Hepatocyte (in vitro differentiated cells): Measurements from ENCODE around the gene ATXN10. TPM values are rescaled to one million over a fixed set of nuclear protein-coding genes. Genes with fewer than 3 reads are reported as not detected.
A peak's percentile ranks its signal among the peaks of the same experiment; 100 is the strongest.

Experiments
- DNase-seq: peaks from one replicate; pipeline ENCODE4 v3.0.0-alpha.2; 2016; ENCODE audit warnings: low spot score
- H2AFZ ChIP-seq: fragments of 200-600 bp; sonication (generic); 2 replicates; pipeline ENCODE4 v1.6.0; 2016; ENCODE audit warnings: antibody characterized with exemption, mild to moderate bottlenecking
- H3K27ac ChIP-seq: fragments of 200-600 bp; sonication (generic); 2 replicates; pipeline ENCODE4 v1.5.1; 2016; ENCODE audit warnings: mild to moderate bottlenecking
- H3K27me3 ChIP-seq: fragments of 200-600 bp; sonication (generic); 2 replicates; pipeline ENCODE4 v1.6.1; 2016
- H3K36me3 ChIP-seq: fragments of 200-600 bp; sonication (generic); replicated peaks from 2 replicates; pipeline ENCODE4 v1.5.1; 2016; ENCODE audit warnings: low read depth; ENCODE audit not compliant: insufficient read depth
- H3K4me1 ChIP-seq: fragments of 200-600 bp; sonication (generic); 2 replicates; pipeline ENCODE4 v1.5.1; 2016; ENCODE audit warnings: mild to moderate bottlenecking, moderate library complexity; ENCODE audit not compliant: insufficient read depth
- H3K4me2 ChIP-seq: fragments of 200-600 bp; sonication (generic); 2 replicates; pipeline ENCODE4 v1.6.0; 2016
- H3K4me3 ChIP-seq: fragments of 200-600 bp; sonication (generic); 2 replicates; pipeline ENCODE4 v1.5.1; 2016; ENCODE audit warnings: mild to moderate bottlenecking
- H3K79me2 ChIP-seq: fragments of 200-600 bp; sonication (generic); 2 replicates; pipeline ENCODE4 v1.6.0; 2017; ENCODE audit warnings: mild to moderate bottlenecking
- H3K9me2 ChIP-seq: fragments of 200-600 bp; sonication (generic); replicated peaks from 2 replicates; pipeline ENCODE4 v1.6.0; 2017; ENCODE audit warnings: mild to moderate bottlenecking; ENCODE audit not compliant: insufficient read depth
- H3K9me3 ChIP-seq: fragments of 200-600 bp; sonication (generic); 2 replicates; pipeline ENCODE4 v1.5.1; 2016; ENCODE audit warnings: low read depth, mild to moderate bottlenecking
- H4K20me1 ChIP-seq: fragments of 200-600 bp; sonication (generic); 2 replicates; pipeline ENCODE4 v1.6.0; 2016; ENCODE audit warnings: mild to moderate bottlenecking; ENCODE audit not compliant: insufficient read depth, poor library complexity, severe bottlenecking
- EZH2 ChIP-seq: fragments of 200-600 bp; sonication (generic); IDR thresholded peaks from 2 replicates; pipeline ENCODE4 v1.6.1; 2016; ENCODE audit warnings: antibody characterized with exemption, mild to moderate bottlenecking, borderline replicate concordance
- EZH2phosphoT487 ChIP-seq: fragments of 200-600 bp; sonication (generic); IDR thresholded peaks from one replicate; pipeline ENCODE4 v1.6.1; 2018; ENCODE audit warnings: antibody characterized with exemption, mild to moderate bottlenecking, low read depth, moderate library complexity; ENCODE audit not compliant: unreplicated experiment, severe bottlenecking
- WGBS: methylation state at CpG from one replicate; pipeline ENCODE4 v1.1.6; 2016; ENCODE audit warnings: low lambda C conversion rate; ENCODE audit errors: missing lambda C conversion rate; 5-methylcytosine and 5-hydroxymethylcytosine counted together
- polyA plus RNA-seq: library from polyadenylated mRNA; unstranded; fragments of >200 nt; fragmentation: Nextera tagmentation; extraction: Ambion mirVana; gene quantifications from 2 replicates; pipeline ENCODE4 v1.2.1, GENCODE V29; 2016
- total RNA-seq: library from RNA; depleted of rRNA; stranded (reverse); fragments of >200 nt; gene quantifications from 2 replicates; pipeline ENCODE4 v1.2.3, GENCODE V29; 2014
- TF ChIP-seq, protein P1 (sequence below): fragments of 200-600 bp; sonication (generic); IDR thresholded peaks from 2 replicates; pipeline ENCODE4 v1.5.1; 2016; ENCODE audit warnings: antibody characterized with exemption, mild to moderate bottlenecking; ENCODE audit not compliant: poor library complexity

Gene ATXN10
- total and polyA plus RNA-seq, 2 experiments from 2014 or later: 141 to 186 TPM

DNA sequence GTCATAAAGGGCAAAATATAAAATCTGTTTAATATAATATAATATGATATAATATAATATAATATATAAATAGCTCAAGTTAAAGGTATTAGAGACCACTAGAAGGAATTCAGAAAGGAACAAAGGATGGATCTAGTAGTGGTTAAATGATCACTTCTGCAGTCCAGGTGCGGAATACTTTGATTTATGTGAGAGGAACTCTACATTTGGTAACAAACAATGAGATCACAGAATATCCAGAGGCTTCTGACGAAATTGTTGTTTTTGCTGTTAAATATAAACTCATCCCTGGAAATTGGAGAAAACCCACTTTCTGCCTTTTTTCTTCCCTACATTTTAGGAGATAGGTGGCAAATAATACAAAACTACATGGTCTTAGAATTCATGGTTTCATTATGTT lies 36.0 kb downstream of the ATXN10 start:
- H3K4me3 ChIP-seq: no peak overlapping the region
- H3K79me2 ChIP-seq: peaks cover 60% of the 10 kb centered on the region
- H3K4me1 ChIP-seq: peaks cover 3% of the 10 kb centered on the region
- no peak for DNase-seq
- no peaks in the 10 kb centered on the region for H3K36me3 ChIP-seq
- TF ChIP-seq, protein P1, sequence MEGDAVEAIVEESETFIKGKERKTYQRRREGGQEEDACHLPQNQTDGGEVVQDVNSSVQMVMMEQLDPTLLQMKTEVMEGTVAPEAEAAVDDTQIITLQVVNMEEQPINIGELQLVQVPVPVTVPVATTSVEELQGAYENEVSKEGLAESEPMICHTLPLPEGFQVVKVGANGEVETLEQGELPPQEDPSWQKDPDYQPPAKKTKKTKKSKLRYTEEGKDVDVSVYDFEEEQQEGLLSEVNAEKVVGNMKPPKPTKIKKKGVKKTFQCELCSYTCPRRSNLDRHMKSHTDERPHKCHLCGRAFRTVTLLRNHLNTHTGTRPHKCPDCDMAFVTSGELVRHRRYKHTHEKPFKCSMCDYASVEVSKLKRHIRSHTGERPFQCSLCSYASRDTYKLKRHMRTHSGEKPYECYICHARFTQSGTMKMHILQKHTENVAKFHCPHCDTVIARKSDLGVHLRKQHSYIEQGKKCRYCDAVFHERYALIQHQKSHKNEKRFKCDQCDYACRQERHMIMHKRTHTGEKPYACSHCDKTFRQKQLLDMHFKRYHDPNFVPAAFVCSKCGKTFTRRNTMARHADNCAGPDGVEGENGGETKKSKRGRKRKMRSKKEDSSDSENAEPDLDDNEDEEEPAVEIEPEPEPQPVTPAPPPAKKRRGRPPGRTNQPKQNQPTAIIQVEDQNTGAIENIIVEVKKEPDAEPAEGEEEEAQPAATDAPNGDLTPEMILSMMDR: no peak
- TF ChIP-seq EZH2 (no peak), EZH2phosphoT487 (no peak)
- H3K27ac ChIP-seq: no peak overlapping the region
- H3K27me3 ChIP-seq: no peaks in the 10 kb centered on the region
- H3K9me2 ChIP-seq: no peaks in the 10 kb centered on the region
- H3K4me2 ChIP-seq: no peak overlapping the region
- no peak overlapping the region for H2AFZ ChIP-seq
- 98% methylated on average over 2 of the region's 2 CpGs for WGBS
- peaks cover 8% of the 10 kb centered on the region for H4K20me1 ChIP-seq
- no peaks in the 10 kb centered on the region for H3K9me3 ChIP-seq

DNA sequence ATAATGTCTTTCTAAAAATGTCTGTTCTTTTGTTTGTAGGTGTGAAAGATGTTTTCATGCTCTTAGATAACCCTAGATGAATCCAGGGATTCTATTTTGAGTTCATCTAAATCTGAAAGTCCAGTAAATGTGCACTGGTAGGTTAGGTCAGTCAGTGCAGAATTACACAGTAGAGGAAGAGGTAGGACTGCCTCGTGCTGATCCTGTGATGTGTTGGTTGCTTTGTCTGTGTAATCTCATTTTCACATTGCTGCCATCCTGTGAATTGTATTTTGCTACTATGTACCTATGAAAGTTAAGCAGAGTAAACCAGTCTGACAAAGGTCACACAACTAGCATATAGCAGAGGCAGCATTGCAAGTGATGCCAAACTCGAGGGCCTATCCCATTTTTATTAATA lies 36.5 kb downstream of the ATXN10 start:
- Histone ChIP-seq H3K79me2 (peaks cover 58% of the 10 kb centered on the region), H3K9me2 (no peaks in the 10 kb centered on the region), H3K9me3 (no peaks in the 10 kb centered on the region), H3K27ac (no peak overlapping the region), H2AFZ (no peak overlapping the region), H3K4me2 (no peak overlapping the region), H3K4me1 (peaks cover 3% of the 10 kb centered on the region), H3K36me3 (no peaks in the 10 kb centered on the region), H4K20me1 (peaks cover 8% of the 10 kb centered on the region), H3K27me3 (no peaks in the 10 kb centered on the region), H3K4me3 (no peak overlapping the region)
- no peak for DNase-seq
- WGBS: 85% methylated on average over 2 of the region's 2 CpGs
- TF ChIP-seq EZH2 (no peak), EZH2phosphoT487 (no peak)
- TF ChIP-seq, protein P1: no peak

DNA sequence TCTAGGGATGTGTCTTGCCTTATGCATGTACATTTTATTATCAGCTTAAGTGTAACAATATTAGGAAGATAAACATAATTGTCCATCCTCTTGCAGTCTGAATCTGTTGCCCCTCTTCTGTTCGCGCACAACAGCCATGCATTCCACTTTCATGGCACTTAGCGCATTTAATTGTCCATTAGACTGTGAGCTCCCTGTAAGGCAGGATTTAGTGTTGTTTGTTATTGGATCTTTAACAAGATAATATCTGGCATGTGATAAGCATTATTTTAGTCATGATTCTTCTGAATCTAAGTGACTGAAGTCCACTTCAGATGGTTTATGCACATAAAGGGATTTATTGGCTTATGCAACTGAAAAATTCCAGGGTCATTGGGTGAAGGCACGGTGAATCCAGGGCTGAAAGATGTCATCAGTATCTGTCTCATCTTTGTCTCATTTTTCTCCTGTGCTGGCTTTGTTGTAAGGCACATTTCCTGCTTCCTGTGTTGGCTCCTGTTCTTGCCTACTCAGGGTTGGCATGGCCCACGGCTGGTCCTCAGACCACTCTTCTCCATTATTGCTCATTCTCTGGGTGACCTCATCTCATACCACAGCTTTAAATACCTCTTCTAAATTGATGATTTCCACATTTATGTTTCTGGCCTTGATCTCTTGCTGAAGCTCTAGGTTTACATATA lies 37.6 kb downstream of the ATXN10 start:
- Histone ChIP-seq H3K9me3 (no peaks in the 10 kb centered on the region), H4K20me1 (peaks cover 8% of the 10 kb centered on the region), H3K4me2 (no peak overlapping the region), H3K27me3 (no peaks in the 10 kb centered on the region), H3K9me2 (no peaks in the 10 kb centered on the region), H3K27ac (peak overlapping the region; percentile 5), H3K79me2 (peaks cover 56% of the 10 kb centered on the region), H3K36me3 (no peaks in the 10 kb centered on the region), H3K4me1 (peaks cover 3% of the 10 kb centered on the region), H3K4me3 (no peak overlapping the region), H2AFZ (no peak overlapping the region)
- WGBS: 61% methylated on average over 5 of the region's 5 CpGs
- DNase-seq: no peak
- TF ChIP-seq EZH2phosphoT487: no peak
- TF ChIP-seq, protein P1: no peak
- no peak for TF ChIP-seq EZH2
